Measurements from ENCODE around the gene S100A3. TPM values are rescaled to one million over a fixed set of nuclear protein-coding genes. Genes with fewer than 3 reads are reported as not detected.
A peak's percentile ranks its signal among the peaks of the same experiment; 100 is the strongest.

The S100A3 gene
- polyA plus RNA-seq, 6 donors from 2014 or later, result not detected

- no peak overlapping the region for H3K4me3 Mint-ChIP-seq
Observed at GRCh38 chr1:153552335-153552734, 3.3 kb upstream of the S100A3 start.

GRCh38 chr1:153550827-153551500 lies 1.9 kb upstream of the S100A3 start:
- ATAC-seq (ENCODE audit: low read depth in 2 of 2) (no peak), DNase-seq (no peak)
- Mint-ChIP-seq H3K27me3 (peaks cover 3 to 13% (median 13%) of the 10 kb centered on the region in 3 donors), H3K4me1 (peaks cover 8 to 25% (median 10%) of the 10 kb centered on the region in 3 donors), H3K4me3 (no peak overlapping the region), H3K9me3 (no peaks in the 10 kb centered on the region), H3K36me3 (no peaks in the 10 kb centered on the region), H3K27ac (peak overlapping the region in 2 of 6 donors; percentile 4 to 11)

More at GRCh38 chr1:153552335-153552734, 3.3 kb upstream of the S100A3 start:
- no peaks in the 10 kb centered on the region for H3K9me3 Mint-ChIP-seq
- H3K27me3 Mint-ChIP-seq, result peaks cover 3 to 13% (median 13%) of the 10 kb centered on the region in 3 donors
- no peak for ATAC-seq (ENCODE audit: low read depth in 2 of 2)
- DNase-seq, result no peak
- H3K27ac Mint-ChIP-seq, result no peak overlapping the region
- peaks cover 0 to 17% (median 4%) of the 10 kb centered on the region in 3 donors for H3K4me1 Mint-ChIP-seq
- no peaks in the 10 kb centered on the region for H3K36me3 Mint-ChIP-seq

- Mint-ChIP-seq H3K27me3 (peaks cover 3 to 13% (median 13%) of the 10 kb centered on the region in 3 donors), H3K27ac (no peak overlapping the region), H3K4me3 (no peak overlapping the region), H3K4me1 (peaks cover 14 to 31% (median 16%) of the 10 kb centered on the region in 3 donors), H3K36me3 (no peaks in the 10 kb centered on the region), H3K9me3 (no peaks in the 10 kb centered on the region)
- no peak for ATAC-seq (ENCODE audit: low read depth in 2 of 2)
- no peak for DNase-seq
Observed at GRCh38 chr1:153550398-153550758, 1.3 kb upstream of the S100A3 start.

GRCh38 chr1:153549741-153550397 lies 811 bp upstream of the S100A3 start:
- Mint-ChIP-seq H3K4me3 (no peak overlapping the region), H3K27me3 (peaks cover 3 to 13% (median 13%) of the 10 kb centered on the region in 3 donors), H3K9me3 (no peaks in the 10 kb centered on the region), H3K27ac (peak overlapping the region in 1 of 6 donors; percentile 72), H3K36me3 (no peaks in the 10 kb centered on the region), H3K4me1 (peaks cover 19 to 36% (median 21%) of the 10 kb centered on the region in 3 donors)
- no peak for DNase-seq
- no peak for ATAC-seq (ENCODE audit: low read depth in 2 of 2)

GRCh38 chr1:153547560-153548551 lies 1.2 kb downstream of the S100A3 start:
- DNase-seq (no peak), ATAC-seq (ENCODE audit: low read depth in 2 of 2) (no peak)
- Mint-ChIP-seq H3K27ac (no peak overlapping the region), H3K9me3 (no peaks in the 10 kb centered on the region), H3K4me1 (peaks cover 20 to 50% (median 30%) of the 10 kb centered on the region in 3 donors), H3K27me3 (peaks cover 0 to 13% (median 13%) of the 10 kb centered on the region in 3 donors), H3K36me3 (no peaks in the 10 kb centered on the region), H3K4me3 (peak overlapping the region in 2 of 8 donors; percentile 66 to 86)

- no peaks in the 10 kb centered on the region for H3K36me3 Mint-ChIP-seq
- H3K27ac Mint-ChIP-seq, result peak overlapping the region in 4 of 6 donors; percentile 59 to 78 (median 70)
- H3K9me3 Mint-ChIP-seq, result no peaks in the 10 kb centered on the region
- ATAC-seq (ENCODE audit: low read depth in 2 of 2), result no peak
- peak overlapping the region in 1 of 8 donors; percentile 76 for H3K4me3 Mint-ChIP-seq
- no peak for DNase-seq
- peaks cover 0 to 13% (median 13%) of the 10 kb centered on the region in 3 donors for H3K27me3 Mint-ChIP-seq
- H3K4me1 Mint-ChIP-seq, result peaks cover 20 to 50% (median 34%) of the 10 kb centered on the region in 3 donors
Observed at GRCh38 chr1:153546796-153547559, 2.1 kb downstream of the S100A3 start.

- no peaks in the 10 kb centered on the region for H3K9me3 Mint-ChIP-seq
- peak overlapping the region in 5 of 6 donors; percentile 65 to 96 (median 76) for H3K27ac Mint-ChIP-seq
- DNase-seq, result no peak
- no peaks in the 10 kb centered on the region for H3K36me3 Mint-ChIP-seq
- H3K4me1 Mint-ChIP-seq, result peaks cover 26 to 56% (median 40%) of the 10 kb centered on the region in 3 donors
- H3K27me3 Mint-ChIP-seq, result peaks cover 0 to 13% (median 13%) of the 10 kb centered on the region in 3 donors
- H3K4me3 Mint-ChIP-seq, result peak overlapping the region in 3 of 8 donors; percentile 75 to 77 (median 76)
- no peak for ATAC-seq (ENCODE audit: low read depth in 2 of 2)
Observed at GRCh38 chr1:153546371-153546770, 2.7 kb downstream of the S100A3 start.

GRCh38 chr1:153545067-153546055 lies 3.7 kb downstream of the S100A3 start, which contains the start of gene S100A4:
Gene S100A4 (minus strand): TSS chr1:153545806. CDS start chr1:153544794, 1,012 bp downstream.
- DNase-seq (peak; percentile 17), ATAC-seq (ENCODE audit: low read depth in 2 of 2) (peak; percentile 68 to 69)
- Mint-ChIP-seq H3K4me1 (peaks cover 37 to 61% (median 50%) of the 10 kb centered on the region in 3 donors), H3K9me3 (no peaks in the 10 kb centered on the region), H3K27me3 (peaks cover 0 to 6% (median 6%) of the 10 kb centered on the region in 3 donors), H3K36me3 (no peaks in the 10 kb centered on the region), H3K27ac (peak within 1 kb of the TSS; percentile 78 to 97 (median 90)), H3K4me3 (peak within 1 kb of the TSS; percentile 75 to 91 (median 80))

- Mint-ChIP-seq H3K27ac (peak overlapping the region in 2 of 6 donors; percentile 84 to 87), H3K4me1 (peaks cover 45 to 66% (median 58%) of the 10 kb centered on the region in 3 donors), H3K27me3 (no peaks in the 10 kb centered on the region), H3K4me3 (peak overlapping the region; percentile 53 to 91 (median 80)), H3K9me3 (no peaks in the 10 kb centered on the region), H3K36me3 (no peaks in the 10 kb centered on the region)
- ATAC-seq (ENCODE audit: low read depth in 2 of 2) (no peak), DNase-seq (no peak)
Observed at GRCh38 chr1:153544453-153545066, 4.5 kb downstream of the S100A3 start.

- DNase-seq (no peak), ATAC-seq (ENCODE audit: low read depth in 2 of 2) (no peak)
- no peaks in the 10 kb centered on the region for H3K36me3 Mint-ChIP-seq
- H3K9me3 Mint-ChIP-seq, result no peaks in the 10 kb centered on the region
- peak overlapping the region in 2 of 8 donors; percentile 25 to 57 for H3K4me3 Mint-ChIP-seq
- no peaks in the 10 kb centered on the region for H3K27me3 Mint-ChIP-seq
- peaks cover 47 to 68% (median 61%) of the 10 kb centered on the region in 3 donors for H3K4me1 Mint-ChIP-seq
- H3K27ac Mint-ChIP-seq, result peak overlapping the region in 2 of 6 donors; percentile 26 to 67
Observed at GRCh38 chr1:153543736-153544135, 5.3 kb downstream of the S100A3 start.

Measured in naive B cell (primary cell).